HuH-7 (cell line): ENCODE measurements around the gene GOLT1A.
"Not testable (repeated sequence)": the region's sequence is repeated elsewhere in the genome, so short reads cannot be mapped to it uniquely, and the experiment has no call there.

Experiments
- DNase-seq: peaks from one replicate; pipeline ENCODE4 v3.0.0; 2011; ENCODE audit warnings: low spot score

Gene GOLT1A

GRCh38 chr1:204248954-204249353 lies 35.2 kb upstream of the GOLT1A start:
- no peak for DNase-seq

DNA sequence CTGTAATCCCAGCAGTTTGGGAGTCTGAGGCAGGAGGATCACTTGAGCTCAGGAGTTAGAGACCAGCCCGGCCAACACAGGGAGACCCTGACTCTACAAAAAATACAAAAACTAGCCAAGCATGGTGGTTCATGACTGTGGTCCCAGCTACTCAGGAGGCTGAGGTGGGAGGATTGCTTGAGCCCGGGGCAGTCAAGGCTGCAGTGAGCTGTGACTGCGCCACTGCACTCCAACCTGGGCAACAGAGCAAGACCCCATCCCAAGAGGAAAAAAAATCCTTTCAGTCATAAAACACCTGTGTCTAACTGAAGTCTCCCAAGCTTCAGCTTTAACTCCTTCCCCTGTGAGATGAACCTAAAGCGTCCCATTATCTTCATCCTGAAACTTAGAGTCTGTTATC lies 33.1 kb upstream of the GOLT1A start:
- DNase-seq, result no peak

DNA sequence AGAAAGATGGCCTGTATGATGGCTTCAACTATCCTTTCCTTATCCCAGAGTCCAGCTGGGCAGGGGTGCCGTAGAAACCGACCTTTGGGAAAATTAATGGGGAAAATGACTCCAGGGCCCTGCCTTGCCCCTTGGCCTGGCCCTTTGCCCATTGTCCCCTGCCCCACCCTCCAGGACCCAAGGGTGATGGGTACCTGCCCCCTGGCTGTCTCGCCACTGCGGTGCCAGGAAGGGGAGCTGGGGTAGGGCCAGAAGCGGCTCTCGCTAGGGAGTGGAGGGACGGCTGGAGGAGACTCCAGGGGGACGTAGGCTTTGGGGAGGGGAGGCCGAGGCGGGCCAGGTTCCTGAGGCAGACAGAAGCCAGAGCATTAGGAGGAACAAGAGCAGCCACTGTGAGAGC lies 29.1 kb upstream of the GOLT1A start:
- DNase-seq, result no peak

GRCh38 chr1:204241914-204242313 lies 28.1 kb upstream of the GOLT1A start:
- DNase-seq, result no peak

DNA sequence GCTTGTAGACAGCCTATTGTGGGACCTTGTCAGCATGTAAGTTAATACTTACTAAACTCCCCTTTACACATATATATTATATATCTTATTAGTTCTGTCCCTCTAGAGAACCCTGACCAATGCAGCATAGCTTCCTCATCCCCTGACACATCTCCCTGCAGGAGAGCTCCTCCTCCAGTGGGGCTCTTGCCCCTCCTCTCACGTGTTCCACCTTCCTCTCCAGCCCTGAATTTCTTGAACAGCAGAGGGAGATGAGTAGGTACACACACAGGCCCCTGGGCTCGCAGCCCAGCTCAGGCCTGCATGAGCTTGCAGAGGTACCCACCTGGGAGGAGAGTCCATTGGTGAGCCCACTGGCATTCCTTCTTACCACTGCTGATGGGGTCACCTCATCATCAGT lies 27.3 kb upstream of the GOLT1A start:
- DNase-seq, result no peak

GRCh38 chr1:204240233-204240632 lies 26.4 kb upstream of the GOLT1A start:
- no peak for DNase-seq

GRCh38 chr1:204239401-204239800 lies 25.6 kb upstream of the GOLT1A start:
- not testable (repeated sequence) for DNase-seq

DNA sequence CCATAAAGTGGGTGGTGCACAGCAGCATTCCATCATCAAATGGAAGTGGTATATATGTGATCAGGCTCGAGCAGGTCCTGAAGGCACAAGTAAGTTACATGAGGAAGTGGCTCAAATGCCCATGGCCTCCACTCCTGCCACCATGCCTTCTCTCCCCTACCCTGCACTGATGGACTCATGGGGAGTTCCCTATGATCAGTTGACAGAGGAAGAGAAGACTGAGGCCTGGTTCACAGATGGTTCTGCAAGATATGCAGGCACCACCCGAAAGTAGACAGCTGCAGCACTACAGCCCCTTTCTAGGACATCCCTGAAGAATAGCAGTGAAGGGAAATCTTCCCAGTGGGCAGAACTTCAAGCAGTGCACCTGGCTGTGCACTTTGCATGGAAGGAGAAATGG lies 24.7 kb upstream of the GOLT1A start:
- DNase-seq, result not testable (repeated sequence)

DNA sequence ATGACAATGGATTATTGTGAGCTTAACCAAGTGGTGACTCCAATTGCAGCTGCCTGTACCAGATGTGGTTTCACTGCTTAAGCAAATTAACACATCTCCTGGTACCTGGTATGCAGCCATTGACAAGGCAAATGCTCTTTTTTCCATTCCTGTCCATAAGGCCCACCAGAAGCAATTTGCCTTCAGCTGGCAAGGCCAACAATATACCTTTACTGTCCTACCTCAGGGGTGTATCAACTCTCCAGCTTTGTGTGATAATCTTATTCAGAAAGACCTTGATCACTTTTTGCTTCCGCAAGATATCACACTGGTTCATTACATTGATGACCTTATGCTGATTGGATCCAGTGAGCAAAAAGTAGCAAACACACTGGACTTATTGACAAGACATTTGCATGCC lies 23.7 kb upstream of the GOLT1A start:
- DNase-seq, result not testable (repeated sequence)

DNA sequence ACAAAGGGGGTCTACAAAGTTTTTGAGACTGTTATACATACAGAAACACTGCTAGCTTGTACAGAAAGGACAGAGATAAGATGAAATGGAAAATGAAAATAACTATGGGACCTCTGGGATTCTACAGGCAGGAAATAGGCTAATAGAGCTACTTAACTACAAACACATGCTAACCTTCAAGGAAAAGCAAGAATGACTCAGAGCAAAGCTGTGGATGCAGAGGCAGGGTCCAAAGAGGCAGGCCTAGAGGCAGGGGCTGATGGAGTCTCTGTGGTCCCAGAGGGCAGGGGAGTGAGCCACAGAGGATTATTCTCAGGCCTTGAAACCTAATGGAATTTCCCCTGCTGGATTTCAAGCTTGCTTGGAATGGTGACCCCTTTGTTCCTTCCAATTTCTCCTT lies 18.7 kb upstream of the GOLT1A start:
- DNase-seq, result no peak

DNA sequence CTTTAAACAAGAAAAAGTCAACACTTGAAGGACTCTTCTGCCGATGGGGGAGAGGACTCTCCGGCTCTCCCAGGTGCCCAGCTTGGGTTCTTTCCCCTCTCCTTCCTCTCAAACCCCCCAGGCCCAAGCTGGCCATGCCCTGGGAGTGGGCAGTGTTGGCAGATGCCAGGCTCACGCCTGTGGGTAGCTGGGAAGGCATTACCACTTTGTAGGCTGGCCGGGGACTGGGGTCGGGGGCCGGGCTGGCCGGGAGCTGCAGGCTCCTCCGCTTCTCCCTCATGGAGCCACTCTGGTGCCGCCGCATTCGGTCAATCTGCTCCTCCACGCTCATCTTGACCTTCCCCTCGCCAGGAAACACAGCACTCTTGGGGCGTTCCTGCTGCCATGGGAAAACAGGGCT lies 16.4 kb upstream of the GOLT1A start:
- DNase-seq, result no peak

DNA sequence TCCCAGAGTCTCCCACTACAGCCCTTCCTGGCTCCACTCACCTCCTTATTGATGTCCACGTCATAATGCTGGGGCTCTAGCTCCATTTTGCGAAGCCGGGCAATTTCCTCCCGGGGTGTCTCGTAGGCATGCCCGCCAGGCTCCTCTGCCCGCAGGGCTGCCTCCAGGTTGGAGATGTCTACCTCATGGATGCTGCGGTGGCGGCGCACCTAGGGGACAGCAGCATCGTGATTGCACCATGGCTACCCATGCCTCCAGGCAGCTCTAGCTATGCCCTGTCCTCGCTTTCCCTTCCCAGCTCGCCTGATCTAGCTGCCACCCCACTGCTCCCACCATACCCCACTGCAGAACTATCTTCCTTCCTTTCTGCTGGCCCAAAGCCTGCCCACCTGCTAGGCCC lies 15.1 kb upstream of the GOLT1A start:
- DNase-seq, result no peak

DNA sequence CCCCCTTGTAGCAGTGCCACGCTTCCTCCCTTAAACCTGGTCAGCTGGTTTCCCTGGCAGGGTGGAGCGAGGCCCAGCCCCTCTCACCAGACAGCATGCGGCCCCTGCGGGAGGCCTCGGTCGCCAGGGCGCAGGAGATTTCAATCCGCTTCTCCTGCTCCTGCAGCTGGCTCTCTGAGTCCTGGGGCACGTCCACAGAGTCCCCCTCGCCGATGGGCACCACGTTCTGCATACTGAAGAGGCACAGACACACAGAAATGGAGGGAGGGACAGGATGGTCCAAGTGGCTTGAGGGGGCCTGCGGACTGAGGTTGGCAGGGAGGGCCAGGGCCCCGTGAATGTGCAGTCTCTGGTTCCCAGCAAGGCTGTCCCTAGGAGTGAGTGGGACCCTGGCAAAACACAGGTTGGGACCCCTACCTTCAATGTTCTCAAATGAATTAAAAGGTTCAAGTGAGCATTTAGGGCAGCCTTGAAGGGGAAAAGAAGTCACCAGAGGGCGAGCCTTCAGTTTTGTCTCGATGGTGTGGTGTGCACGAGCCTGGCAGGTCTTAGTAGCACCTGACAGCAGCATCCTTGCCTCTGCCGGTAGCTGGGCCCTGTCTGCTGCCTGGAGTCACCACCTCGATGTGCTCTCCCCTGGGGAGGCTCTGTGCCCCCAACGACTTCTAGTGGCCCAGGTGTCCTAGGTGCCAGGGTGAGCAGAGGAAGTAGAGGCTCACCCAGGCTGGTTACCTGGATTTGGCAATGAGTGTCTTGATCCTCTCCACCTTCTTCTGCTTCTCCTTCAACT lies 14.4 kb upstream of the GOLT1A start:
- no peak for DNase-seq

- no peak for DNase-seq
Observed at GRCh38 chr1:204227351-204227750, 13.6 kb upstream of the GOLT1A start.

- no peak for DNase-seq
Observed at GRCh38 chr1:204225841-204226735, 12.3 kb upstream of the GOLT1A start.

- DNase-seq, result no peak
Observed at GRCh38 chr1:204224655-204225054, 10.9 kb upstream of the GOLT1A start.

- DNase-seq, result no peak
Observed at GRCh38 chr1:204223129-204223860, 9.5 kb upstream of the GOLT1A start.

DNA sequence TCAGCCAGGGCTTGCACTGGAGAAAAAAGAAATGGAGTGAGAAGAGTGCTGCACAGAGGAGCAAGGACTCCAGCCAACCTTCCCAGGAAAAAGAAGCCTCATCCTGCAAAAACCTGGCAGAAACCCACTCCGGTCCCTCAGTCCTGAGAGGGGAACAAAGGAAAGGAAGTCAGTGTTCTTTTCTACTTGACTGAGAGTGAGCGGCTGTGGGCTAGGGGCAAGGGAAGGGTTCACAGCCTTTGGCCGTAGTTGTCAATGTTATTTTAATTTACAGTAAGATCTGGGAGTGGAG lies 8.9 kb upstream of the GOLT1A start:
- DNase-seq, result no peak

GRCh38 chr1:204222006-204222763 lies 8.4 kb upstream of the GOLT1A start:
- no peak for DNase-seq

GRCh38 chr1:204221271-204221670 lies 7.5 kb upstream of the GOLT1A start:
- DNase-seq, result no peak

- no peak for DNase-seq
Observed at GRCh38 chr1:204219971-204220616, 6.3 kb upstream of the GOLT1A start.

GRCh38 chr1:204218552-204218951 lies 4.8 kb upstream of the GOLT1A start:
- no peak for DNase-seq
